ENCODE data around the gene SEC11A.
"Not testable (repeated sequence)": the region's sequence is repeated elsewhere in the genome, so short reads cannot be mapped to it uniquely, and the experiment has no call there.

SEC11A gene

GRCh38 chr15:84736375-84736774, 20.4 kb upstream of the SEC11A start:
- DNase-seq, result no peak

GRCh38 chr15:84735480-84736061, 19.6 kb upstream of the SEC11A start:
- DNase-seq, result not testable (repeated sequence)

- DNase-seq, result no peak
These were observed 19.0 kb upstream of the SEC11A start for GRCh38 chr15:84734794-84735479.

- no peak for DNase-seq
These were observed 15.8 kb upstream of the SEC11A start for GRCh38 chr15:84731774-84732173.

DNA sequence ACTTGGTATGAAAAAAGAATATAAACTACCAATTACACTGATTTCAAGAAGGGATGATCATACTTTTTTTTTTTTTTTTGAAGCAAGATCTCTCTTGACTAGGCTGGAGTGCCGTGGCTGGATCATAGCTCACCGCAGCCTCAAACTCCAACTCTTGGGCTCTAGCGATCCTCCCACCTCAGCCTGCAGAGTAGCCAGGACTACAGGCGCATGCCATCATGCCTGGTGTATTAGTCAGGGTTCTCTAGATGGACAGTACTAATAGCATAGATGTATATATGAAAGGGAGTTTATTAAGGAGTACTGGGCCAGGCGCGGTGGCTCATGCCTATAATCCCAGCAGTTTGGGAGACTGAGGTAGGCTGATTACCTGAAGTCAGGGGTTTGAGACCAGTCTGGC, 11.5 kb upstream of the SEC11A start:
- DNase-seq, result no peak

DNA sequence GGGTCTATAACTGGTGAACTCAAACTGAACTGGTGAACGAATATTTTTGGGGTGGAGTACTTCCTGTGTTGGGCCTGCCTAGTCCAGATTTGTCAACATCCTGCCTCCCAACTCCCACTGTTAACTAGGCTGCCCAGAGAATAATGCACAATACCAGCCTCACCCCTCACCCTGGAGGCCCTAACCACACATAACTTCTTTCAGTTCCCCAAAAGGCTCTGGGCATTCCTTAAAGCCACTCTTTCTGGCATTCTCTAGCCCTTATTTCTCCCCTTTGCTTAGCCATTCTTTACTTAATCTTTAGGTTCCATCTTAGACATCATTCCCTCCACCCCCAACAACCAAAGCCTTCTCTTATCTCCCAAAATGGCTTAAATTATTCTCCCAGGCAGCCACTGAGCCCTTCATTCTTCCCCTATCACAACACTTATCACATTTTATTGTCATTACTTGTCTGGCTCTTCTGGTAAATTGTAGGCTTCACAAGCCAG, 9.1 kb upstream of the SEC11A start:
- no peak for DNase-seq

- DNase-seq, result no peak
These were observed 6.7 kb upstream of the SEC11A start for GRCh38 chr15:84722628-84723027.

DNA sequence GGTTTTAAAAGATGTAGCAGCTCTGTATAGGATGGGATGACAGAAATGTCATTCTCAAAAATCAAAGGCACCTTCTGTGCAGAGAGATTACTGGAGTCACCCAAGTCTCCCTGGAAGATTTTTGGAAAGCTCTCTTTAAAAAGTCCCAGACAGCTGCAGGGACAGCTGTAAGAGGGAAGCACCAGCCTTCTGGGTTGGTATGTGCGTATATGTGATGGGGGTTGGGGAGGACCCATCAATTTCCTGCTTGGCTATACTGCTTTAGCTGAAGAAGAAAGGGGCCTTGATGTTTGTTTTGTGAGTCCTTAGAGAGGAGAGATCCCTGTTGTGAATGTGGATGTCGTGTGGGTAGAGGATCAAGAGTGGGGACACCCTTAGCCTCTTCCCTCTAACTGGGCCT, 5.4 kb upstream of the SEC11A start:
- DNase-seq, result no peak

GRCh38 chr15:84715441-84716035, 401 bp downstream of the SEC11A start:
- no peak for DNase-seq

- no peak for DNase-seq
These were observed 1.1 kb downstream of the SEC11A start for GRCh38 chr15:84714821-84715220.

- no peak for DNase-seq
These were observed 1.6 kb downstream of the SEC11A start for GRCh38 chr15:84714372-84714771.

DNA sequence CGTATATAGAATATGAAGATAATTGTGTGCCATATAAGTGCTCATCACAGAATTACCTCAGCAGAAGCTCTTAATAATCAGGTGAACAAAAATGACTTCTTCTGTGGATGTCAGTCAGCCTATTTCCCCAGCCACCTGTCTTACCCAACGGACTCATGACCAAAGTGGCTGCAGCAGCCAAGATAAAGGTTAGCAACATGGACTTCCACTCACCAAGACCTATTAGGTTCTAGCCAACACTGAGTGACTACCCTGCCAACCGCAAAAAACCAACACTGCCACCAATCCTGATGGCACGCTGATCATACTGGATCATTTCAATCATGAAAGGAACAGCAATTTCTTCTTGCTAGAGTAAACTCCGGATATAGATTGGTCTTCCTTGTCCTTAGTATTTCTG, 12.1 kb downstream of the SEC11A start:
- no peak for DNase-seq

DNA sequence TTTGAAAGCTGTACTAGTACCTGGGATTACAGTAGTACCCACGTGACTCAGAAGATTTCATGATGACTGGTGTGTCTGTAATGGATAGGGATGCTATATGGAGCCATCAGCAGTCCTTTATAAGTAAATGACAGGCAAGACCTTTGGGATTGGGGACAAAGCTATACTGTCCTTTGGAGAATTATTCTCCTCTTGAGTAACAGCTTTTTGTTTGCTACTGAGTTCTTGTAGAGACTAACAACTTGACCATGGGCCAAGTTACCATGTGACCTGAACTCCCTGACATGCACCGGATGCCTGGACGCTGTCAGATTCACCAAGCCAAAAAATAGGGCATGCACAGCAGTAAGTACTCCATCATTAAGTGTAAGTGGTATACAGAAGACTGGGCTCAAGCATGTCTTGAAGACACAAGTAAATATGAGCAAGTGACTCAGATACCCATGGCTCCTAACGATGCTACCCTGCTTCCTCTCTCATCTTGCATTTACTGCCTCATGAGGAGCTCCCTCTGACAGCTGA, 12.9 kb downstream of the SEC11A start:
- DNase-seq, result no peak

DNA sequence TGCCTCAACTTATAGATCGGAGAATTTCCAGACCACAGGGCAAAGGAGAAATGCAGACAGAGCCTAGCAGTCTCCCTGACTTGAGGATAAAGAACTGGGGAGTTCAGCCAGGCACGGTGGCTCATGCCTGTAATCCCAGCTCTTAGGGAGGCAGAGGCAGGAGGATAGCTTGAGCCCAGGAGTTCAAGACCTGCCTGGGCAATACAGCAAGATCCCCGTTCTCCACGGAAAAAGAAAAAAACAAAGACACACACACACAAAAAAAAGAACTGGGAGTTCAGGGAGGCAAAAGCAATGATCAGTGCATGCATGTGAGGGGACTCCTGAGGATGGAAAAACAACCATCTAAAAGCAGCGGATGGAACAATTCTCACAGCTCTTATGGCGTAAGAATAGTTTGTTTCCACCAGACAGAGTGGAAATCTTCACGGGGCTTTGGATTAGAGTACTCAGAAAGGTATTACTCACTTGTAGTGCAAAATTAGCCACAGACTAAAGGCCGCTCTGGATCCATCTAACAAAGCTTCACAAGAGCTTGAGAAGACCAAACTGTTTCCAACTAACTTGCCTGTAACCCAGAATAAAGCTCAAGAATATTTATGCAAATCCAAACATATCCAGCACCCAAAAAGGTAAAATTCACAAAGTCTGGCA, 16.3 kb downstream of the SEC11A start:
- DNase-seq, result no peak

- DNase-seq, result no peak
These were observed 18.5 kb downstream of the SEC11A start for GRCh38 chr15:84697236-84697990.

DNA sequence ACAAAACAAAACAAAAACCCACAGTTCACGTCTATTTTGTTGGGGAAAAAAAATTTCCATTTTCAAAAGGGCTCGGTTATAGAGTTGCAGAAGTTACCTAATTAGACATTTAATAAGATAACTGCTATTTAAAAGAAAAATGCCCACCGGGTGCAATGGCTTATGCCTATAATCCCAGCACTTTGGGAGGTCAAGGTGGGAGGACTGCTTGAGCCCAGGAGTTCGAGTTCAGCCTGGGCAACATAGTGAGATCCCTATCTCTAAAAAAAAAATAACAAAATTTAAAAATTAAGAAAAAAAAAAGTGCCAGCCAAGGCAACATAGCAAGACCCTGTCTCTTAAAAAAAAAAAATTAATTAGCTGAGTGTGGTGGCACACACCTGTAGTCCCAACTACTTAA, 19.2 kb downstream of the SEC11A start:
- no peak for DNase-seq

- DNase-seq, result no peak
These were observed 25.6 kb downstream of the SEC11A start for GRCh38 chr15:84690342-84690741.

- DNase-seq, result no peak
These were observed 26.1 kb downstream of the SEC11A start for GRCh38 chr15:84689858-84690257.

- DNase-seq, result not testable (repeated sequence)
These were observed 29.5 kb downstream of the SEC11A start for GRCh38 chr15:84686446-84686845.

DNA sequence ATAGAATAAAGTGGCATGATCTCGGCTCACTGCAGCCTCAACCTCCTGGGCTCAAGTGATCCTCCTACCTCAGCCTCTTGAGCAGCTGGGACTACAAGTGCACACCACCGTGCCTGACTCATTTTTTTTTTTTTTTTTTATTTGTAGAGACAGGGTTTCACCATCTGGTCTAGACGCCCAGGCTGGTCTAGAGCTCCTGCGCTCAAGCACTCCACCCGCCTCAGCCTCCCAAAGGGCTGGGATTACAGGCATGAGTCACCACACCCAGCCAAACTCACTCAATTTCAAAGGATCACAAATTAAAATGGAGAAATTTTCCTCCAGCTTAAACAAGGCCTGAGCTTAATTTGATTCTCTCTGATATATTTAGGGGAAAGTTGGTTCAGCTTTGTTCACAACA, 30.6 kb downstream of the SEC11A start:
- DNase-seq, result peak; percentile 25

DNA sequence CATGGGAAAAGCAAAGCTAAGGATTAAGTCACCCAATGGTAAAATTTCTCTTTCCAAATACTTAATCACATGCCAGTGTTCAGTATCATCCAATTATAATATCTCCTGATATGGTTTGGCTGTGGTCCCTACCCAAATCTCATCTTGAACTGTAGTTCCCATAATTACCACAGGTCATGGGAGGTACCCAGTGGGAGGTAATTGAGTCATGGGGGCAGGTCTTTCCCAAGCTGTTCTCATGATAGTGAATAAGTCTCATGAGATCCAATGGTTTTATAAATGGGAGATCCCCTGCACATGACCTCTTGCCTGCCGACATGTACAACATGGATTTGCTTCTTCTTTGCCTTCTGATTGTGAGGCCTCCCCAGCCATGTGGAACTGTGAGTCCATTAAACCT, 31.8 kb downstream of the SEC11A start:
- no peak for DNase-seq

DNA sequence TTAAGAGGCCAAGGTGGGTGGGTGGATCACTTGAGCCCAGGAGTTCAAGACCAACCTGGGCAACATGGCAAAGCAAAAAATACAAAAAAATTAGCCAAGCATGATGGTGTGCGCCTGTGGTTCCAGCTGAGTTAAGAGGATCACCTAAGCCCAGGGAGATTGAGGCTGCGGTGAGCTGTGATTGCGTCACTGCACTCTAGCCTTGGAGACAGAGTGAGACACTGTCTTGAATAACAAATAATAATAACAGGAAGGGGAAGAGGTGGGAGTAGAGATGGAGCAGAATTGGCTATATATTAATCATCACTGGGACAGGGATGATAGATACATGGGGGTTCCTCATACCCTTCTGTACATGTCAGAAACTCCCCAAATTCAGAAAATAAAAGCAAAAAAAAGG, 34.1 kb downstream of the SEC11A start:
- no peak for DNase-seq

DNA sequence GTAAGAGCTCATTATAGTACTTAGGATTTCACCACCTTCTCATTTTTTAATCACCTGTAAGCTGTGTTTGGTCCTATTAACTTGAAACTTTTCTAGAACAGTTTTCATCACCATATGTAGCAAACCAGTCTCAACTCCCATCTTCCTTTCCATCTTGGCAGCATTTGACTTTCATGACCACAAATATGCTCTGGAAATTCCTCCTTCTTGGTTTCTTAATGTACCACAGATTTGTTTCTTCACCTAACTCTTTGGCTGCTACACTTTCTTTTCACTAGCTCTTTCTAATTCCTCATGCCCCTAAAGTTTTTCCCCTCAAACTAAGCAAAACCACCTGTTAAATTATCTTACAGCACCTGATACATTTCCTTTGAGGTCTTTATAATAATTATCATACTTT, 44.7 kb downstream of the SEC11A start:
- DNase-seq, result peak; percentile 43

Measured in amniotic stem cell (primary cell).